Fibroblast of lung (primary cell): Measurements from ENCODE around the gene ATP6V0E2.

Experiments used
- EZH2 ChIP-seq: IDR thresholded peaks from 2 replicates; pipeline ENCODE4 v1.5.1; 2012; ENCODE audit warnings: low read length, control low read depth, mild to moderate bottlenecking; ENCODE audit errors: missing control alignments
- TF ChIP-seq, protein P1 (sequence below), 2 donors: IDR thresholded peaks in 1 of 2; conservative IDR thresholded peaks in 1 of 2; 1 replicate in 1 of 2; 2 replicates in 1 of 2; pipeline ENCODE4 v1.5.1; 2011 to 2012; ENCODE audit warnings: low read length in 2 of 2, control low read depth in 1 of 2, inconsistent platforms in 1 of 2, low read depth in 1 of 2, mild to moderate bottlenecking in 1 of 2

- TF ChIP-seq, protein P1, sequence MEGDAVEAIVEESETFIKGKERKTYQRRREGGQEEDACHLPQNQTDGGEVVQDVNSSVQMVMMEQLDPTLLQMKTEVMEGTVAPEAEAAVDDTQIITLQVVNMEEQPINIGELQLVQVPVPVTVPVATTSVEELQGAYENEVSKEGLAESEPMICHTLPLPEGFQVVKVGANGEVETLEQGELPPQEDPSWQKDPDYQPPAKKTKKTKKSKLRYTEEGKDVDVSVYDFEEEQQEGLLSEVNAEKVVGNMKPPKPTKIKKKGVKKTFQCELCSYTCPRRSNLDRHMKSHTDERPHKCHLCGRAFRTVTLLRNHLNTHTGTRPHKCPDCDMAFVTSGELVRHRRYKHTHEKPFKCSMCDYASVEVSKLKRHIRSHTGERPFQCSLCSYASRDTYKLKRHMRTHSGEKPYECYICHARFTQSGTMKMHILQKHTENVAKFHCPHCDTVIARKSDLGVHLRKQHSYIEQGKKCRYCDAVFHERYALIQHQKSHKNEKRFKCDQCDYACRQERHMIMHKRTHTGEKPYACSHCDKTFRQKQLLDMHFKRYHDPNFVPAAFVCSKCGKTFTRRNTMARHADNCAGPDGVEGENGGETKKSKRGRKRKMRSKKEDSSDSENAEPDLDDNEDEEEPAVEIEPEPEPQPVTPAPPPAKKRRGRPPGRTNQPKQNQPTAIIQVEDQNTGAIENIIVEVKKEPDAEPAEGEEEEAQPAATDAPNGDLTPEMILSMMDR (conservative IDR thresholded peaks at IDR 0.05 in 1 of 2, IDR thresholded peaks at IDR 0.05 in 1 of 2; ENCODE audit: low read depth in 1 of 2, low read length in 2 of 2) = no peak
- TF ChIP-seq EZH2 = no peak
Measured at GRCh38 chr7:149875396-149875795, 1.6 kb downstream of the ATP6V0E2 start.
